Measurements from ENCODE around the gene MARF1.
"Not testable (repeated sequence)": the region's sequence is repeated elsewhere in the genome, so short reads cannot be mapped to it uniquely, and the experiment has no call there.

The MARF1 gene

DNA sequence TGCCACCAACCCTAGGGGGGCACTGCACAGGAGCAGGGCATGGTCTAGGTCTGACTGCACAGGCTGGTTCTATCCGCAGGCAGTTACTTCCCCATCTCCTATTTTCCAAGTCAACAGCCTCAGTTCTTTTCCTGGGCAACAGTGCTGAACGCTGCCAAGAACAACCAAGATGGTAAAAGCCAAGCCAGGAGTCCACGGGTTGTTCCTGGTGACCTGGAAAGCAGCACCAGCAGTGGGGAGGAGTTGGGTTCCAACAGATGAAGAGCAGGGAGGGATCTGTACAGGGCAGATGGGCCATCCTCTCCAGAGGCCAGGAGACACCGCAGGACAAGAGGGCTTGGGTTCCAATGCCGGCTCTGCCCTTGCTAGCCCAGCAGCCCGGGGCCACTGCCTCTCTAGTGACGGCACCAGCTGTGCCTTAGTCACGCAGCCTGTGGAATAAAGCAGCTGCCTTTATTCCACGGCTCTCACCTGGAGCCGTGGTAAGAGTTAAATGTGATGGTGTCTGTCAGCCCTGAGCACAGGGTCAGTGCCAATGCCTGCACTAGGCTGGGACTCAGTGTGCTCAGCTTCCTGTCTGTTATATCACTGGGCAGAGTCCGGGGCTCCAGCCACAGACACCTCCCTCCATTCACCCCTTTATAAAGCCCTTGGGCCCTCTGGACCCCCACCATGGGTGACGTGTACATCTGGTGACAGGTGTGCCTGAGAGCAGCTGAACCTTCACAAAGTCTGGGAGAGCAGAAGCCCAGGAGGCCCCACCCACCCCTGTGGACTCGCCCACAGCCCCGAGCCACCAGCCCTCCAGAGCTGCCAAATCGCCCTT lies 44.9 kb downstream of the MARF1 start:
- no peak for DNase-seq

DNA sequence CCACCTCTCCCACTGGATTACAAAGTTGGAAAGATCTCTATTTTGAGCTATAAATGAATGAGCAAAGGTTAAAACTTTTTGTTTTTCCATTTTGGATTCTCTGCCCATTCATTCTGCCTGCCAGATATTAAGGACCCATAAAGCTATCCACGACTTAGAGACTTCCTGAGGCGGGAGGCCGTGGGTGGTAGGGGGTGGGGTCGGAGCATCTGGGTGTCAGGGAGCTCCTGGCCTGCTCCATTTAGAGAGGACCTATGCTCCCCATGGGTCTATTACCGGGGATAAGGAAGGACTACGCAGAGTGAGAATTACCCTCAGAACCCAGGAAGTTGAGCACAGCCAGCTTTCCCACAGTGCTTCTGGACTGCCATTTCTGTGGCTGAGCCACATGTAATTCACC lies 45.8 kb downstream of the MARF1 start:
- no peak for DNase-seq

DNA sequence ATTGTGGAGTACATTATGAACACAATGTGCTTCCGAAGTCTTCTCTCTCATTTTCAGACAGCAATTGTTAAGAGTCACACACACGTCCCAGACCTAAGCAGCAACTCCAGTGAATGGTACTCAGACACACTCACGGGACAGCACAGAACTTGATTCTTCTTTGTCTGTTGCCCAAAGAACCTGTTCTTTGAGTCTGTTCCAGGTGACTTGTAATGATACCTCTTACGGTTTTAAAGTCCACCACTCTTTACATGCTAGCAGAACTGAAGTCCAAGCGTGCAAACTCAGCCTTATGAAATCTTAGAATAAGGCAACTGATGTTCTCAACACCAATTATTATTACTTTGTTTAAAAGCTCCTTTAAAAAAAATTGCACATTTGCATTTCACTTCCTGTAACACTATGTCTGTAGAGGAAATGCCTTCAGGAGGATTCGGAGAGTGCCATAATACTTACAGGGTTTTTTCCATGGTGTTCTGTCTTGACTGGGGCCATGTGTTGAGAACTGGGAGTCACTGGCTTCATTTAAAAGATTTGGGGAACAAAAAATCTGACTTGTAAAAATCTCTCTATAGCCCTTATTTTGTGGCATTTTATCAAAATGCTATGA lies 48.1 kb downstream of the MARF1 start:
- no peak for DNase-seq

DNA sequence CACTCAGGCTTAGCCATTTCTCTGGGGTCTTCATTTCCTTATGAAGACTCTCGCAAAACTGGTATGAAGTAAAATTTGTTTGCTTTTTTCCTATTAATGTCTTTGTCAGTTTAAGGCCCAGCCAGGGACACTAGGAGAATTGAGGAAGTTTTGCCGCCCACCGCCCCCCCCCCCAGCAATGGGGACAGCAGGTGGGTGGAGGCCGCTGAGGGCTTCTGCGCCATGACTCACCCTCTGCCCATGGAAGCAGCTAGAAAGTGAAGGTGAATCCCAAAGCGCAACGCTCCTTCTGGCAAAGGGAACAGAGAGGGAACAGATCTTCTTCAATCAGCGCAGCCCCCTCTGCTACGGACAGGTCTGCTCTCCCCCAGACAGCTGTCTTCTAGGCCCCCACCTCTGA lies 49.7 kb downstream of the MARF1 start:
- no peak for DNase-seq

DNA sequence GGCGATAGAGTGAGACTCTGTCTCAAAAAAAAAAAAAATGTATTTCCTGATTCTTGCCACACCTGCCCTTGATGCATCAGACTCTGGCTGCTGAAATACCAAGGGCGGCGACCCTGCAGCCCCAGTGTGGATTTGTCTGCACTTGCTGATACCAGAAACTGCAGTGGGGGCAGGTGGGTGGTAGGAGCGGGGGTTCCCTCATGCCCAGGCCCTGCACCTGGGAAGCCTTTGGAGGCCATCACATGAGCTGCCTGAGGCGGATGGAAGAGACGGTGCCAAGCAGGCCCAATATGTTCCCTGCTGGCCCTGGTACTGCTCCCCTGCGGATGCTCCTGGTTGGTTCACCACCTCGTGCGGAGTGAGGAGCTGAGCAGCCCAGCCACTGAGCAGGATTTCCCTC lies 50.6 kb downstream of the MARF1 start:
- DNase-seq: no peak

DNA sequence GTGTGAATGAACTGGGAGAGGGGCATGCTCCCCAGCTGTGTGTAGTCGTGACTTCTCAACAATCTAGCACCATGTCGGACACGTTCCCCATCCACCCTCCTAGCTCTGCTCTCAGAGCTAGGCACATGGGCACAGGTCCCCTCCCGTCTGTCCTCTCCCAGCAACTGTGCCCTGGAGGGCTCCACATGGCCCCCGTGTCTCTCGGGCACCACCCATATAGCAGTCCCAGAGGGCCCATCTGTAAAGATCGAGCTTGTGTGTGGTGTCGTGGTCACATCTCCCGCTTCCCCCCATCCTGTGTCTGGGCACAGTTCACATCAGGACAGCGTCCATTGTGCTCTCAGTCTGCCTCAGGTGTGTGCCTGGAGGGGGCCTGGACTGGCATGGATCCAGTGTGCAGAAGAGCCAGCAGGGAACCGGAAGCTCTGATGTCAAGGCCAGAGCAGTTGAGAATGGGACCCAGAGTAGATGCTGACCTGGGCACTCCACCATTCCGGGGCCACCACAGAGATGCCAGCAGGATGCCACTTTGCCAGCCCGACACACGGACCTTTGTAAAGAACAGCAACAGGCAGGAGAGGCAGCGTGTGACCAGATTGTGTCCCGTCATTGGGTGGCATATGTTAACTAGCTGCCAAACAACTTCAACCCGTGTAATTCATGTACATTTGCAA lies 55.7 kb downstream of the MARF1 start:
- DNase-seq: no peak

DNA sequence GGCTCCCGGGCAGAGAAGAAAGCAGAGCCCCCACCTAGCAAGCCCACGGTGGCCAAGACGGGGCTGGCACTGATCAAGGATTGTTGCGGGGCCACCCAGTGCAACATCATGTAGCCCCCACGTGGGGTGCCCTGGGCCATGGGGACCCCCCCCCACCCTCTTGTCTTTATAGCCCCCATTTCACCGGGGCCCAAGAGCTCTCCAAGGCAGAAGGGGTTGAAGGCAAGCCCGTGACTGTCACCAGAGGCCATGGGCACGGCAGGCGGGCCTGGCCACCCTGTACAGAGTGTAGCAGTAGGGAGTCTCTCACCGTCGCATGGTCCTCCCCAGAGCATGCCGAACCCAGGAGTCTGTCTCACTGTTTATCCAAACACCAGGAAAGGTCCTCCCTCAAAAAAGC lies 56.2 kb downstream of the MARF1 start:
- DNase-seq: no peak

DNA sequence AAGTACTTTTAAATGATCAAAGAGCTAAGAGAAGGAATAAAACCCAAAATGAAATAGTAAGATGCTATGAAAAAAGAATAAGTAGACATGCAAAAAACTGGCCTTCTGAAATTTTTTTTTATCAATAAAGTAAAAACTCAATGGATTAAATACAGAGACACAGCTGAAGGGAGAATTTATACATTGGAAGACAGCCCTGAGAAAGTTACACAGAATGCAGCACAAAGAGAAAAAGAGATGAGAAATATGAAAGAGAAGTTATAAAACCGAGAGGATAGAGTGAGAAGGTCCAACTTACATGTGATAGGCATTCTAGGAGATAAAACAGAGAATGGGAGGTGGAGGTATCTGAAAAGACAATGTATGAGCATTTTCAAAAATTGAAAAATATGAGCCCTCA lies 57.0 kb downstream of the MARF1 start:
- no peak for DNase-seq

DNA sequence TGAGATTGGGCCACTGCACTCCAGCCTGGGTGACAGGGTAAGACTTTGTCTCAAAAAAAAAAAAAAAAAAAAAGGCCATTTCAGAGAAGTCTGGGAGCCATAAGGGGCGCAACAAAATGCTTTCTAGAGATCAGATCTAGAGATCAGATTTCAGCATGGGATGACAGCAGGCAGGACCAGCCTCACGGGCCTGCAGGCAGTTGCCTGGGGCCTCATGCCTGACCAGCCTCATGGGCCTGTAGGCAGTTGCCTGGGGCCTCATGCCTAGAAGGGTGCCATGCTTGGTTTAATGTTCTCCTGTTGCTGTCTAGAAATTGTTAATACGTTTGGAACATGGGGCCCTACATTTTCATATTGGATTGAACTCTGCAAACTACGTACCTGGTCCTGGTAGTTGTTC lies 59.4 kb downstream of the MARF1 start:
- no peak for DNase-seq

DNA sequence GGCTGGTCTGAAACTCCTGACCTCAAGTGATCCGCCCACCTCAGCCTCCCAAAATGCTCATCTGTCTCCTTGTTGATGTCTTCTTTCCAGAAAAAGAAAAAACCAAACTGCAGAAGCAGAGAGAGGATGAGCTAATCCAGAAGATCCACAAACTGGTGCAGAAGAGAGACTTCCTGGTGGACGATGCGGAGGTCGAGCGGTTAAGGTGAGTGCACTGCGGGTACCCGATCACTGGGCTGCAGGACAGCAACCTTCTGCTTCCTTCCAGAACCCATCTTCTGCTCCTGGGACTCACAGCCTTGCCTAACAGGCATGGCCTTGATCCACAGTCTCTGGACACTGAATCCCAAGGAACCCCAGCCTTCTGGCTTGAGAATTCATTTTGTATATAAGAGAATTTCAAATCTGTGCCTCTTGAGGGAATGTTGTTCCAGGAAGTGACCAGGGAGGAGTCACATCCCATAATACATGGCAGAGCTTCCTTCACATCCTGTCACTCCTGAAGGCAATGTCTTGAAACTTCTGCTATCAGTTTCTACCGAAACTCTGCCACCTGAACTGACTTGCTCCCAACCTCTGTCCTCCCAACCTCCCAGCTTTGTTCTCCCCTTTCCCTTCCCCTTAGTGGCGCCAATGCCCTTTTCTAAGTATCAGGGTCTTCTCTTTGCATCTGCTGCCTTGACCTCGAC lies 61.7 kb downstream of the MARF1 start:
- no peak for DNase-seq

DNA sequence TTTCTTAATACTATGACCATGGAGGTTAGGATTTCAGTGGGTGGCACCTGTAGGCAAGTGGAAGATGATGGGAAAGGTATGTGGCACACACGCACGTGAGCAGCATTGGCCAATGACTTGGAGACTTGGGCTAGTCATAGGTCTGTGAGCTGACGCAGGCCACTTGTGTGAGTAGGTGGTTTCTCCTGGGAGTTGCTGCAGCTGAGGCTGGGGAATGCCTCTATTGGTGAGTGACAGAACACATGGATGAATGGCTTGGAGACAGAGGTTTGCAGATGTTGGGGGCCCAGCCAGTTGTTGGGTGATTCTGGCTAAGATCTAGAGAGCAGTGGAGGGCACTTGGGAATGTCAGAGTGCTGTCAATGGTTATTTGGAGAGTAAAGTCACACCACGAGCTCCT lies 64.1 kb downstream of the MARF1 start:
- DNase-seq: no peak

DNA sequence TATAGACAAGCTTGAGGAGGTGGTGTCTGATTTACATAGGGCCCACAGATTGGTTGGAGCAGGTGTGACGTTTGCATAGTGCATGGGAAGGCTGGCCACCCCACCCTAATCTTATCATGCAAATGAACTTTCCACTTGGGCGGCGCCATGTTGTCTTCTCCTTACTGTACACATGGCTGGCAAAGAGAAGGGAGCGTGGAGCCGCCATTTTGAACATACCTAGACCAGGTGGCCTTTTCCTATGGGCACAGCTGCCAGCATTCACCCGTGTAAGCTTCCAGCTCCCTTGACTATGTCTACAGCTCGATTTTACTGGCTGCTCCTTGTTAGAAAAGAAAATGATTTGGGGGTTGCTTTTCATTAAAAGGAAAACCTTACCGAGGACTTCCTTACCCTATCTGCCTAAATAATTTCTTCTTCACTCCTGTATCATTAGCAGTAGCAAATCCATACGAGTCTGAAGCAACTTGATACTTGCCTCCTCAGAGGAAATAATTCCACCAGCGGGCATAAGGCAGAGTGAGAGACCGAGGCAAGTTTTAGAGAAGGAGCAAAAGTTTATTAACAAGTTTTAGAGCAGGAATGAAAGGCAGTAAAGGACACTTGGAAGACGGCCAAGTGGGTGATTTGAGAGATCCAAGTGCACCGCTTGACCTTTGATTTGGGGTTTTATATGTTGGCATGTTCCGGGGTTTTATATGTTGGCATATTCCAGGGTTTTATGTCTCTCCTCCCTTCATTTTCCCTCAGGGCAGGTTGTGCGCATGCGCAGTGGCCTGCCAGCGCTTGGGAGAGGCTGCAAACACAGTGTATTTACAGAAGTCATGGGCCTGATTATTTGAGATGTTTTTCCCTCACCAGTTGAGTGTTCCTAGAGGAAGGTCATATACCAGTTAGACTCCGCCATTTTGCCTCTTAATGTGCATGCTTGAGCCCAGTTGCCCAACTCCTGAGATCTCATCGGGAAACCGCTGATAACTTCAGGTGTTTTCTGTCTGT lies 65.7 kb downstream of the MARF1 start:
- DNase-seq: no peak

DNA sequence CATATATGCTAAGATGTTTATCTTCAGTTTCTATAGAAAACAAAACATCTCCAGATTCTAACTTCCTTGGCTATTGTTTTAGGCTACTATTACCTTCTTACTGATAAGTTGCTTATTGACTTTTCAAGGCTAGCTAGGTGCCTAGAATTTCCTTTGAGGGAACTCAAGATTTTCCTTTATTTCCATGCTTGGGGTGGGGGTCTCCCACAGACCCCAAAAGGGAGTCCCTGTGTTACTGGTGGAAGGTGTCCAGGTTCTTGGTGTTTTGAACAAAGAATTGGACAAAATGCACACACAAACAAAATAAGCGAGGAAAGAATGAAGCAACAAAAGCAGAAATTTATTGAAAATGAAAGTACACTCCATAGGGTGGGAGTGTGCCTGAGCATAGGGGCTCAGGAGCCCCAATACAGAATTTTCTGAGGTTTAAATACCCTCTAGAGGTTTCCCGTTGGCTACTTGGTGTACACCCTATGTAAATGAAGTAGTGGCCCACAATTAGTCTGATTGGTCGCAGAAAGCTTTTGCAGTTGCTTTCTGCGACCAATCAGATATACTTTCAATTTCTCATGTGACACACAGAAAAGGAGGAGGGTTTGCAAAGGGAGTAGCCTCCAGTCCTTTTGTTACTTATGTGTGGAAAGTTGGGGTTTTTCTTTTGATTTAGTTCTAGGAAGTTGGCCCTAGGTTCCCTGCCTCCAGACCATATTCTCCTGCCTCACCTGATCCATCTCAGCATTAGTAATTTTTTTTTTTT lies 67.5 kb downstream of the MARF1 start:
- no peak for DNase-seq

DNA sequence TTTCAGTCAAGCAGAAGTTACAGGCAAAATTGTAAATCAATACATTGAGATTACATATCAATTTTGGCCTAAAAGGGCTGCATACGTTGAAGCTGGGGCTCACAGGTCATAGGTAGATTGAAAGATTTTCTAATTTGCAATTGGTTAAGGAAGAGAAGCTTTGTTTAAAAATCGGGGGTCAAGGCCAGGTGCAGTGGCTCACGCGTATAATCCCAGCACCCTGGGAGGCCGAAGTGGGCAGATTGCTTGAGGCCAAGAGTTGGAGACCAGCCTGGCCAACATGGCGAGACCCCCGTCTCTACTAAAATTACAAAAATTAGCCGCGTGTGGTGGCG lies 68.4 kb downstream of the MARF1 start:
- DNase-seq: no peak

DNA sequence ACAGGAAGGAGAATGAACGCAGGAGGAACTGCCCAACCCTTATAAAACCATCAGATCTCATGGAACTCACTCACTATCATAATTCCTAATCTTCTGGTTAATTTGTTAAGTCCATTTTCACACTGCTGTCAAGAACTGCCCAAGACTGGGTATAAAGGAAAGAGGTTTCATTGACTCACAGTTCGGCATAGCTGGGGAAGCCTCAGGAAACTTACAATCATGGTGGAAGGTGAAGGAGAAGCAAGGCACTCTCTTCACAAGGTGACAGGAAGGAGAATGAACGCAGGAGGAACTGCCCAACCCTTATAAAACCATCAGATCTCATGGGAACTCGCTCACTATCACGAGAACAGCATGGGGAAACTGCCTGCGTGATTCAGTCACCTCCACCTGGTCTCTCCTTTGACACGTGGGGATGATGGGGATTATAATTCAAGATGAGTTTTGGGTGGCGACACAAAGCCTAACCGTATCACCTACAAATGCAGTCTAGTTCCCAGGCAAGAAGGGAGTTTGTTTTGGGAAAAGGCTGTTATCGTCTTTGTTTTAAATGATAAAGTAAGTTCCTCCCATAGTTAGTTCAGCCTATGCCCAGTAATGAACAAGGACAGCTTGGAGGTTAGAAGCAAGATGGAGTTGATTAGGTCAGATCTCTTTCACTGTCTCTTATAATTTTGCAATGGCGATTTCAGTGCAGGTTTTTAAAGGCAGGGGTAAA lies 68.9 kb downstream of the MARF1 start:
- DNase-seq: not testable (repeated sequence)

DNA sequence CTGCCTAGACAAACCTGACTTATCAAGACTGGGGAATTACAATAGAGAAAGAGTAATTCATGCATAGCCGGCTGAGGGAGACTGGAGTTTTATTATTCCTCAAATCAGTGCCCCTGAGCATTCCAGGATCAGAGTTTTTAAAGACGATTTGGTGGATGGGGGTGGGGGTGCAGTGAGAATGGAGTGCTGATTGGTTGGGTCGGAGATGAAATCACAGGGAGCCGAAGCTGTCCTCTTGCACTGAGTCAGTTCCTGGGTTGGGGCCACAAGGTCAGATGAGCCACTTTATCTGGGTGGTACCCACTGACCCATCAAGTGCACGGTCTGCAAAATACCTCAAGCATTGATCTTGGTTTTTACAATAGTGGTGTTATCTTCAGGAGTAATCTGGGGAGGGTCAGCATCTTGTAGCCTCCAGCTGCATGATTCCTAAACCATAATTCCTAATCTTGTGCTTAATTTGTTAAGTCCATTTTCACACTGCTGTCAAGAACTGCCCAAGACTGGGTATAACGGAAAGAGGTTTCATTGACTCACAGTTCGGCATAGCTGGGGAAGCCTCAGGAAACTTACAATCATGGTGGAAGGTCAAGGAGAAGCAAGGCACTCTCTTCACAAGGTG lies 69.6 kb downstream of the MARF1 start:
- no peak for DNase-seq

DNA sequence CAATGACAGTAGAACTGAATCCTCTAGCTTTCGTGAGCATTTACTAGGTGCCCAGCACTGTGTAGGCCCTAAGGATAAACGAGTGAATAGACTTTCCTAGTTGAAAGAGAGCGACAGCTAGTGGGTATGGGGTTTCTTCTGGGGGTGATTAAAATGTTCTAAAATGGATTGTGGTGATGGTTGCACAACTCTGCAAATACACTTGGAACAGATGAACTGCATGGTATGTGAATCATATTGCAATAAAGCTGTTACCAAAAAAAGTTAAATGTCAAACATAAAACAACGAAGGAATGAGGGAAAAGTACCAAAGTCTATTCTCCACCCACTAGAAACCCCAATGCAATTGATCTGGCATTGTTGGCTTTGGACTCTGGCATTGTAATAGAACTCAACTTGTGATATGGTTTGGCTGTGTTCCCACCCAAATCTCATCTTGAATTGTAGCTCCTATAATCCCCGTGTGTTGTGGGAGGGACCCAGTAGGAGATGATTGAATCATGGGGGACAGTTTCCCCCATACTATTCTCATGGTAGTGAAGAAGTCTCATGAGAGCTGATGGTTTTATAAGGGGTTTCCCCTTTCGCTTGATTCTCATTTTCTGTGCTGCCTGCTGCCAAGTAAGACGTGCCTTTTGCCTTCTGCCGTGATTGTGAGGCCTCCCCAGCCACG lies 70.5 kb downstream of the MARF1 start:
- no peak for DNase-seq

DNA sequence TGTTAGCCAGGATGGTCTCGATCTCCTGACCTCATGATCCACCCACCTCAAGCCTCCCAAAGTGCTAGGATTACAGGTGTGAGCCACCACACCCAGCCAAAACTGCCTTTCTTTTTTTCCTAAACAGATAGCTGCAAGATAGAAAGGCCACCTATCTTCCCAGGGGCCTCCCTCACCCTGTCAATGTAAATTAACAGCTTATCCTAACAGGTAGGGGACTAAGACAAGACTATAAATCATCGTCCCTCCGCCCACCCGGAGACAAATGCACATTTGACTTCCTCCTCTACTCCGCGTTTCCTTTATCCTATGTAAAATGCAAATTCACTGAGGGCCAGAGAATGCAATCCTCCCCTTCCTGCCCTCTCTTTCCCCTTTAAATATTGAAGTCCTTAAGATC lies 71.4 kb downstream of the MARF1 start:
- no peak for DNase-seq

DNA sequence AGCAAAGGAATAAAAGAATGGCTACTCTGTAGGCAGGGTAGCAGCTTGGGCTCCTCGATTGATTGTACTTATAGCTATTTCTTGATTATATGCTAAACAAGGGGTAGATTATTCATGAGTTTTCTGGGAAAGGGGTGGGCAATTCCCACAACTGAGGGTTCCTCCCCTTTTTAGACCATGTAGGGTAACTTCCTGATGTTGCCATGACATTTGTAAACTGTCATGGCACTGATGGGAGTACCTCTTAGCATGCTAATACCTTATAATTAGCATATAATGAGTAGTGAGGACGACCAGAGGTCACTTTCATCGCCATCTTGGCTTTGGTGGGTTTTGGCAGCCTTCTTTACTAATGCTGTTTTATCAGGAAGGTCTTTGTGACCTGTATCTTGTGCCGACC lies 72.3 kb downstream of the MARF1 start:
- DNase-seq: not testable (repeated sequence)

DNA sequence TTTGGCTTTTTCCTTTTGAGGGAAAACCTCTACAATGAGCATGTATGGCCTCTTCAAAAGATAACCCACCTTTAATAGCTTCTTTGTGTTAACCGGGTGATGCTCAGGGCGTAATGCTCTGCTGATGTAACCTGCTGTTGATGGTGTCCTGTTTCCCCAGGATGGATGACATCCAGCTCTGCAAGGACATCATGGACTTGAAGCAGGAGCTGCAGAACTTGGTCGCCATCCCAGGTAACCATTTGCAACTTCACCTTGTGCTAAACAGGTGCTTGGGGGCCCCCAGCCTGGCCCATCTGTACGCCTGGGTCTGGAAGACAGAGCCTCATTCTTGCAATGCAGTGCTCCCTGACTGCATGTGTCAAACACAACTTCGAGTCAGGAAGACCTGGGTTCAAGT lies 75.1 kb downstream of the MARF1 start:
- no peak for DNase-seq
